GM19397 (cell line): ENCODE results near the gene CD3G.
"Not testable (repeated sequence)": the region's sequence is repeated elsewhere in the genome, so short reads cannot be mapped to it uniquely, and the experiment has no call there.

Source experiments
- ATAC-seq: cut with Tn5 transposase; IDR thresholded peaks from one replicate; pipeline ENCODE4 v1.9.1; 2021; ENCODE audit warnings: mild to moderate bottlenecking, moderate library complexity; ENCODE audit not compliant: unreplicated experiment

Gene CD3G

DNA sequence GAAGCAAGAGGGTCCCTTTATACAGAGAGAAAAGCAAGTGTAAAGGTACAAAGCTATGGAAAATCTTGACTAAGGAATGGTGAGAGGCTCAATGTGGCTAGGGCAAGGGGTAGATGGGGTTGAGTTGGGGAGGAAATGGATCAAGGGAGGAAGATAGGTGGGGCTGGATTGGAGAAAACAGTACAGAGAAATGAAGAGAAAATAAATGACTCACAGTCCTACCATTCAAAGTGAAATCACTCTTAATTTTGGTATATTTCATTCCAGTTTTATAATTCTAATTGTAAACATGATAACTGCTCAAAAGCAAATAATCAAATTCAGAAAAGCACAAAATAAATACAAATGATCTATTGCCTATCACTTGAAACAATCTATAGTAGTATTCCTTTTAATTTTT lies 31.8 kb downstream of the CD3G start:
- ATAC-seq, result no peak

DNA sequence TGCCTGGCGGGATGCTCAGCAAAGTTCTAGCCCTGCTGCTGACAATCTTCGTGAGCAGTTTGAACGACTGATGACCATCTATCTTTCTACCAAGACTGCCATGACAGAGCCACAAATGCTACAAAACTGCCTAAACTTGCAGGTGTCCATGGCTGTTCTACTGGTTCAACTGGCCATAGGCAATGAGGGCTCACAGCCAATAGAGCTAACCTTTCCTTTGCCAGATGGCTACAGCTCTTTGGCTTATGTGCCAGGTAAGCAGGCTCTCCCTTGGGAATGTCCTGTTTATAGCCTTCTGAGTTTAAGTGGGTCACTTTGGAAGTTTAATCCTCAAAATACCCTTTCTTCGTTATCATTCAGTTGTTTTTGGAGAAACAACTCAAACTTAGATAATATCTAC lies 35.4 kb downstream of the CD3G start:
- no peak for ATAC-seq

DNA sequence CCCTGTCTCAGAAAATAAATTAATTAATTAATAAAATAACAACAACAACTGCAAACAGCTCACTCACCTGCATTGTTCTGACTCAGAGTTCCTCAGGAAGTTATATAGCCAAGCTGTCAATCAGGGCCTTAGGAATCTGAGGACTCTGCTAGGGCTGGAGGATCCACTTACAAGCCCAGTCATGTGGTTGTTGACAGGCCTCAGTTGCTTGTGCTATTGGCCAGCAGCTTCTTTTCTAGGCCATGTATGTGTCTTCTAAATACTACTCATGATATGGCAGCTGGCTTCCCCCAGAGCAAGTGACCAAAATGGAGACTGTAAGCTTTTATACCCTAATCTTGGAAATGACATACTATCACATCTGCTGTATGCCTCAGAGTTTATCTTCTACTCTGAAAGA lies 36.4 kb downstream of the CD3G start:
- ATAC-seq, result no peak

DNA sequence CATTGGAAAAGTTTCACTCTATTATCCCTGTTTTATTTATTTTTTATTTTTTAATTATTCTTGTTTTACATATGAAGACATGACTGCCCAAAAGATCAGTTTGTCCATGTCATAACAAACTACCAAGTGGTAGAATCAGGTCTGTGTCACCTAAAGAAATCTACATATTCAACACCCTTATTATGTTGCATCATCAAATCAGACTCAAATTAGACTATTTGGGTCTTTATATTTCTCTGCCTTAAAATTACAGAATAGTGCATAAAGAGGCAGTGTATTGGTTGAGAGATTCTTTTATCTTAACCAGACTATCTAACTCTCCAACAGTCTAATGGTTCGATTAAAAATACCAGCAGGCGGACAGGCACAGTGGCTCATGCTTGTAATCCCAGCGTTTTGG lies 38.8 kb downstream of the CD3G start:
- no peak for ATAC-seq

DNA sequence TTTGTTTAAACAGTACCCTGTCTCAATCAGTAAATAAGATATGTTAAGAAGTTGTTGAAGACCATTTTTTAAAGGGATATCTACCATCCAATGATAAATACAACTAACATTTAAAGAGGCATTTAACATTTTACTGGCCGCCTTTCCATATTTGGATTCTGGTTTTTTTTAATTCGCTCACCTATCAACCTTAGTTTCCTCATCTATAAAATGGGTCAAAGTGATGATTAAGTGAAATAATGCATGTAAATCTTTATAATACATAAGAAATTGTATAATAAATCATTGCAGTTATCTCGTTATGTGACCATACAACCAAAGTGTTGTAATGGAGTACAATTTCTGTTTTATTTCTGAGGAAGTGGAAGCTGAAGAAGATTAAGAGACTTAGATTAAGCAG lies 39.5 kb downstream of the CD3G start:
- no peak for ATAC-seq

DNA sequence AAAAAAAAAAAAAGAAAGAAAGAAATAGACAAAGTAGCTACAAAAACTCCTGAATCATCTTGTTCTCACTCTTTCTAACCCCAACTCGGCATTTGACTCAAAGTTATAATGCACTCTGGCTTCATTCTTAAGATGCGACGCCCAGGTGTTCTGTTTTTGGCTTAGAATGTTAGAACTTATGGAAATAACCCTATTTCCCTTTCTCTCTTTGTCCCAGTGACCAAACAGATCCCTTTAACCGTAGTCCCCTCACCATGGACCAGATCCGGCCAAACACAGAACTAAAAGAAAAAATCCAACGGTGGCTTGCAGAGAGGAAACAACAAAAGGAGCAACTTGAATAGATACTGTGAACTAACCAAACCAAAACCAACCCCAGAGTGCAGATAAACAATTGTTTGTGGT lies 52.0 kb downstream of the CD3G start:
- ATAC-seq, result no peak

DNA sequence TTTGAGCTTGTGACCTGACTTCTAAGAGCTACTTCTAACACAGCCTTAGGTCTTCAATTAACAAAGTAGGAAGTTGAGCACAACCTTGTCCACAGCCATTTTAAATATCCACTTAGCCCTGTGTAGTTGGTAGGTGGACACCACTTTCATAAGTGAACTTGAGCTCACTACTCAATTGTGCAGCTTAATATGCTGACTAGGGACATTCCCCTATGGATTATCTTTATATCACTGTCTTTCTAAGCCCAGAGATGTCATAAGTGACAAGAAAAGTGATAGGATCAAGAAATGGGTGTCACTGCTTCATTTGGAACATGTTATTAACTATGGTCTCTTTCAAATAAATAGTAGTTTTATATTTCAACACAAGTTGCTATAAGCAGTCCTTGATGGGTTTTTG lies 53.3 kb downstream of the CD3G start:
- no peak for ATAC-seq

DNA sequence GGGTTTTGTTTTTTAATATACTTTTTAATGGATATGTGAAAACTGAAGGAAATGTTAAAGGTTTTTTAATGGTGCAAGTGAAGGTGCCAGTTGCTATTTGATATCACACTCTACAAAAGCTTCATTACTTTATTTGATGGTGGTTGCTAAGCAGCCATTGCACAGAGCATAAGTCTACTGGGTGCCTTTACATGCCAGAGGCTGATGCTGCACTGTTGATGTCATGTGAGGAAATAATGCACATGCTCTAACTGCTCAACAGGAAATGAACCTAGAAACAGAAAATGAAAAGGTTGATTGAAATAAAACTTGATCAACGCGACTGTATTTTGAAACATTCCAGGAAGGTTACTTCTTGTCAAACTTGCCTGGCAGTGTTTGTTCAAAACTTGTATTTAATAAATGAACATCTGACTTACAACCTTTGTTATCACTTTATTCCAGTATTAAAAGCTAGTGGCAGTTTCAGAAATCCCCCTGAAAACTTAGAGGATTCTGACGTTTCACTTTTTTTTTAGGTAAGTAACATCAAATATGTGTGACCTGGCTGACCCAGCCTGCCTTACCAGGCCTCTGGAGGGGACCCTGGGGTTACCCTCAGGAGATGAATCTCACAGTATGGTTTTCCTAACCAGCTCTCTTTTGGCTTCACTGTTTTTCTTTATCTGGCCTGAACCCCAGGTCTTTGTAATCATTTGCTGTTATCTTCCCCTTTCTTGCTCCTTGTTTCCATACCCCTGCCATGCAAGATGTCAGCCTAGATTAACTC lies 54.8 kb downstream of the CD3G start:
- ATAC-seq, result no peak

DNA sequence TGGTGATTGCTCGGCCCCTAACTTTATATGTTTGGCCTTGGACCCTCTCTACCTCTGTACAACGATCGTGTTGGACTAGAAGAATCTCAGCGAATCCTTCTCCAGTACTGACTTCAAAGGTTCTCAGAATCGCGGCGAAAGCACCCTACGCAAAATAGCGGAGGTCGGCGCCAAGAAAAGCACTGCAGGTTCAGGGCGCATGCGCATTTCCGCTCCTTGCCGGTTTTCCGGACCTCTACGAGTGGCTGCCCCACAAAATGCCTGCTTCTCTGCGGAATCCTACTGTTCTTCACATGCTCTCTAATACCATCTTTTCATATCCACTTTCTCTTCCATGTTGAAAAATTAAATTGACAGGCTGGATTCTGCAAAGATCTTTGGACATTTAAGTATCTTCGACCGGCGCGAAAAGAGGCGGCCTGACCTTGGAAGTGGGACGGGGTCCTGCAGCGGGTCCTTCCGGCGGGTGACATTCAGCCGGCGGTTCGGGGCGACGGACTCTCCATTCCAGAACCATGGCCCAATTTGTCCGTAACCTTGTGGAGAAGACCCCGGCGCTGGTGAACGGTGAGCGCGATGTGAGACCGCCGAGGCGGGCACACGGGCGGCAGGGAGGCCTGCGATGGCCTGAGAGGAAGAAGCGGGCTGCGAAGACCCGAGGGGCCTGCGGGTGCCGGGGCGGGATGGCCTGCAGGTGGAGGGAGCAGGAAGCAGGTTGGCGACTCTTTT lies 57.2 kb downstream of the CD3G start, which contains the start of gene ATP5MG:
Gene ATP5MG, plus strand, starts transcription at position 456 of the 729 bp plus-strand sequence. Its CDS starts 60 bp downstream, at position 516.
- peak; percentile 73 for ATAC-seq

DNA sequence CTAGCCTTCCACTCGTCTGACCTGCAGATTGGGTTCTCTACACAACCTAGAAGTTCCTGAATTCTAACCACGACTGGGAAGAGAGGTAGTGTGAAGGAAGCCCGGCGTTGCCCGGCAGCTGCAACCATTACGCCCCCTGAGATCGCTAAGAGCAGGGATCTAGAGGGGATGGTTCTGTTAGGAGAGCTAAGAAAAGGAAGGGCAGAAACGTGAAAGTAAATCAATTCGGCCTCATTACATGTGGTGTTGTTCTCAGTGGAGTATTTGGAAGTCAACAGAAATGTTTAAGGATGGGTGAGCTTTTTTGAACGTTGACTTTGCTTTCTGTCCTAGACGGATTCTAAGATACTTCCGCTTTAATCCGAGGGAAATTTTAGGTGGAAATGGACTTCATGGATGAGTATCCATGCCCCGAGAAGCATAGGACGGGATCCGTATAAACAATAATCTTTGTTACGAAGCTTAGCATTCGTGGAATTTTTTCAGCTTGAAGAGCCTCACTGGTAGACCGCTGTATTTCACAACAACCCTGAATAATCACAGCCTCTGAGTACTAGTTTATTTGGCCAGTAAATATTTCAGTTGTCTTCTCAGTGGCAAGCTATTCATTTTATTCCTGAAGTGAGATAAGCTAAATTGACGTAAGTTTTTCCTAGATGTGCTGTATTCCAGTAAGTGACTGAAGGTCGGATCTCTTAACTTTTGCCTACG lies 57.9 kb downstream of the CD3G start:
- no peak for ATAC-seq

DNA sequence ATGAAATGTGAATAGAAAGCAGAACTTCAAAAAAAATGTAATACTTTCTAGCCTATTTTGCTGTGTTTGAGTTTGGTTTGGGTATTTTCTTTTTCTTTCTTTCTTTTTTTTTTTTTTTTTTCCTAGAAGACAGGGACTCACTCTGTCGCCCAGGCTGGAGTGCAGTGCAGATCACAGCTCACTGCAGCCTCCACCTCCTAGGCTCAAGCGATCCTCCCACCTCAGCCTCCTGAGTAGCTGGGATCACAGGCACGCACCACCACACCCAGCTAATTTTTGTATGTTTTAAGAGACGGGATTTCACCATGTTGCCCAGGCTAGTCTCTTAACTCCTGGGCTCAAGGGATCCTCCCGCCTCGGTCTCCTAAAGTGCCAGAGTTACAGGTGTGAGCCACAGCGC lies 58.5 kb downstream of the CD3G start:
- ATAC-seq, result not testable (repeated sequence)
